ENCODE data around the gene SSRP1. TPM values are rescaled to one million over a fixed set of nuclear protein-coding genes. Genes with fewer than 3 reads are reported as not detected.

The SSRP1 gene
- total RNA-seq, 1 donor from 2014 or later = 85.4 TPM

GRCh38 chr11:57359396-57359795, 23.7 kb upstream of the SSRP1 start:
- TF ChIP-seq, protein P1, sequence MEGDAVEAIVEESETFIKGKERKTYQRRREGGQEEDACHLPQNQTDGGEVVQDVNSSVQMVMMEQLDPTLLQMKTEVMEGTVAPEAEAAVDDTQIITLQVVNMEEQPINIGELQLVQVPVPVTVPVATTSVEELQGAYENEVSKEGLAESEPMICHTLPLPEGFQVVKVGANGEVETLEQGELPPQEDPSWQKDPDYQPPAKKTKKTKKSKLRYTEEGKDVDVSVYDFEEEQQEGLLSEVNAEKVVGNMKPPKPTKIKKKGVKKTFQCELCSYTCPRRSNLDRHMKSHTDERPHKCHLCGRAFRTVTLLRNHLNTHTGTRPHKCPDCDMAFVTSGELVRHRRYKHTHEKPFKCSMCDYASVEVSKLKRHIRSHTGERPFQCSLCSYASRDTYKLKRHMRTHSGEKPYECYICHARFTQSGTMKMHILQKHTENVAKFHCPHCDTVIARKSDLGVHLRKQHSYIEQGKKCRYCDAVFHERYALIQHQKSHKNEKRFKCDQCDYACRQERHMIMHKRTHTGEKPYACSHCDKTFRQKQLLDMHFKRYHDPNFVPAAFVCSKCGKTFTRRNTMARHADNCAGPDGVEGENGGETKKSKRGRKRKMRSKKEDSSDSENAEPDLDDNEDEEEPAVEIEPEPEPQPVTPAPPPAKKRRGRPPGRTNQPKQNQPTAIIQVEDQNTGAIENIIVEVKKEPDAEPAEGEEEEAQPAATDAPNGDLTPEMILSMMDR (IDR thresholded peaks at IDR 0.05) = no peak
- TF ChIP-seq POLR2A (IDR thresholded peaks at IDR 0.05) = no peak
- no peak for TF ChIP-seq POLR2AphosphoS5 (IDR thresholded peaks at IDR 0.05; ENCODE audit: insufficient read depth in 1 of 2, low read depth in 1 of 2)
- intact Hi-C loops (cut with DNase I) = no loop called here
- Histone ChIP-seq H3K36me3 (no peaks in the 10 kb centered on the region), H3K27ac (no peak overlapping the region), H3K9me3 (no peaks in the 10 kb centered on the region), H3K4me1 (peaks cover 18% of the 10 kb centered on the region), H3K27me3 (no peaks in the 10 kb centered on the region), H3K4me3 (no peak overlapping the region)
- no peak for DNase-seq (ENCODE audit: extremely low spot score in 2 of 2)

DNA sequence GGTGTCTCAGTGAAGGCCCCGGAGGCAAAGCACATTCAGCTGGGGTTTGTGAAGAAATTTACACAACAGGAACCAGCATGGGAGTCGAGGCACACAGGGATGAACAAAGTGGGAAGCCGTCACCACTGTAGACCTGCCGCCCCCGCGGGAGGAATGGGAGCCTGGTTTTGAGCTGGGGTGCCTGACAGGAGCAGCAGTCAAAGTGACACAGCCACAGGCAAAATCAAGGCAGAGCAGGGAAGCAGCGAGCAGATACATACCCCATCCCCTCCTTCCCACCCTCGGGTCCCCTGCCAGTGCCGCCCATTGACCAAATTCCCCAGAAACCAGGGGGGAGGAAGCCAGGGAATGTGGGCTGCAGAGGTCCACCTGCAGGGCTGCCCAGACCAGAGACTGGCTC, 23.3 kb upstream of the SSRP1 start:
- intact Hi-C loops (cut with DNase I) = no loop called here
- no peak overlapping the region for H3K4me3 ChIP-seq
- H3K36me3 ChIP-seq = no peaks in the 10 kb centered on the region
- no peak overlapping the region for H3K27ac ChIP-seq
- H3K9me3 ChIP-seq = no peaks in the 10 kb centered on the region
- no peak for DNase-seq (ENCODE audit: extremely low spot score in 2 of 2)
- H3K4me1 ChIP-seq = peaks cover 18% of the 10 kb centered on the region
- TF ChIP-seq, protein P1 (IDR thresholded peaks at IDR 0.05) = no peak
- TF ChIP-seq POLR2AphosphoS5 (IDR thresholded peaks at IDR 0.05; ENCODE audit: insufficient read depth in 1 of 2, low read depth in 1 of 2) (no peak), POLR2A (IDR thresholded peaks at IDR 0.05) (no peak)
- H3K27me3 ChIP-seq = no peaks in the 10 kb centered on the region

DNA sequence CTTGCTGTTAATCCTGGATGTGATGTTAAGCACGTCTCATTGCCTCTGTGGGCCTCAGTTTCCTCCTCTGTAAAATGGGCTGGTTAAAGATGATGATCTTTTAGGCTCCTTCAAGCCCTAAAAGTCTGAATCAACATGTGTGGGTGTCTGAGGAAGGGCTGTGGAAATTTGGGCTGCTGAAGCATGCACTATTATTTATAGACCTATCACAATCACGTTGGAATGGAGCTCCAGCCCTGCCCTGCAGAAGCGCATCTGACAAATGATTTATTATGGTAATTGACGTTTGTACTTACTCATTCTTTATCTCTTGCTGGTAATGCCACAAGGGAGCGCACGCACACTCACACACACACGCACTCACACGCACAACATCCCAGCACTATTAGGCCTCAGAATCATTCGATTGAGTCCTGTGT, 22.9 kb upstream of the SSRP1 start:
- Histone ChIP-seq H3K4me3 (no peak overlapping the region), H3K4me1 (peaks cover 18% of the 10 kb centered on the region), H3K27ac (no peak overlapping the region), H3K36me3 (no peaks in the 10 kb centered on the region), H3K9me3 (no peaks in the 10 kb centered on the region), H3K27me3 (no peaks in the 10 kb centered on the region)
- intact Hi-C loops (cut with DNase I) = no loop called here
- TF ChIP-seq POLR2AphosphoS5 (IDR thresholded peaks at IDR 0.05; ENCODE audit: insufficient read depth in 1 of 2, low read depth in 1 of 2) = no peak
- TF ChIP-seq, protein P1 (IDR thresholded peaks at IDR 0.05) = no peak
- TF ChIP-seq POLR2A (IDR thresholded peaks at IDR 0.05) = no peak
- no peak for DNase-seq (ENCODE audit: extremely low spot score in 2 of 2)

- TF ChIP-seq, protein P1 (IDR thresholded peaks at IDR 0.05) = no peak
- TF ChIP-seq POLR2AphosphoS5 (IDR thresholded peaks at IDR 0.05; ENCODE audit: insufficient read depth in 1 of 2, low read depth in 1 of 2) (no peak), POLR2A (IDR thresholded peaks at IDR 0.05) (no peak)
- Histone ChIP-seq H3K4me3 (no peak overlapping the region), H3K27ac (peak overlapping the region; percentile 33), H3K9me3 (no peaks in the 10 kb centered on the region), H3K36me3 (no peaks in the 10 kb centered on the region), H3K4me1 (peaks cover 18% of the 10 kb centered on the region), H3K27me3 (no peaks in the 10 kb centered on the region)
- intact Hi-C loops (cut with DNase I) = no loop called here
- DNase-seq (ENCODE audit: extremely low spot score in 2 of 2) = no peak
Measured at GRCh38 chr11:57357856-57358255, 22.2 kb upstream of the SSRP1 start.

DNA sequence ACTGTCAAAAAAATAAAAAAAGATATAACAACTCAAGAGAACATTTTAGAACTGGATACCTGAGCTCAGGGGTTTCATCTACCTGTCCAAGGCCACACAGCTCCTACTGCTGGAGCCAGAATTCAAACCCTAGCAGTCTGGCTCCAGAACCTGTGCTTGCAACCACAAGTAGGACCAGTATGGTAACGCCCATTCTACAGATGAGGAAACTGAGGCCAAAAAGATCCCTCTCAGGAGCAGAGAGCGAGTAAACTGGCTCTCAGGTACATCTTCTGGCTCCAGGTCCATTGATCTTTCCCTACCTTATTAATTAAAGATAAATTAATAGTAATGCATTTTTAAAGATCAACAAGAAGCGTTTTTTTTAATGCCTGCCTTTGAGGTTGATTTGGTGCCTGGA, 21.6 kb upstream of the SSRP1 start:
- intact Hi-C loops (cut with DNase I) = no loop called here
- Histone ChIP-seq H3K4me3 (no peak overlapping the region), H3K27ac (peak overlapping the region; percentile 33), H3K27me3 (no peaks in the 10 kb centered on the region), H3K4me1 (peaks cover 18% of the 10 kb centered on the region), H3K36me3 (no peaks in the 10 kb centered on the region), H3K9me3 (no peaks in the 10 kb centered on the region)
- no peak for DNase-seq (ENCODE audit: extremely low spot score in 2 of 2)
- TF ChIP-seq, protein P1 (IDR thresholded peaks at IDR 0.05) = no peak
- TF ChIP-seq POLR2AphosphoS5 (IDR thresholded peaks at IDR 0.05; ENCODE audit: insufficient read depth in 1 of 2, low read depth in 1 of 2) = no peak
- no peak for TF ChIP-seq POLR2A (IDR thresholded peaks at IDR 0.05)
